Ectodermal cell (in vitro differentiated cells): ENCODE measurements around the gene PLBD2.

Experiments
- H3K27ac ChIP-seq: 2 replicates; pipeline ENCODE4 v1.7.0; 2013; ENCODE audit warnings: mild to moderate bottlenecking, low read depth, low read length; ENCODE audit not compliant: insufficient read depth, poor library complexity, severe bottlenecking
- H3K27me3 ChIP-seq: 2 replicates; pipeline ENCODE4 v1.7.0; 2013; ENCODE audit warnings: mild to moderate bottlenecking, low read length; ENCODE audit not compliant: insufficient read depth, control insufficient read depth, poor library complexity, severe bottlenecking
- H3K36me3 ChIP-seq: one replicate; pipeline ENCODE4 v1.7.0; 2013; ENCODE audit warnings: low read length; ENCODE audit not compliant: control insufficient read depth, insufficient read depth
- H3K4me1 ChIP-seq: one replicate; pipeline ENCODE4 v1.7.0; 2013; ENCODE audit warnings: low read length; ENCODE audit not compliant: control insufficient read depth, insufficient read depth
- H3K4me3 ChIP-seq: 2 replicates; pipeline ENCODE4 v1.7.0; 2013; ENCODE audit warnings: low read depth, low read length, control low read depth; ENCODE audit not compliant: insufficient read depth
- H3K9me3 ChIP-seq: 2 replicates; pipeline ENCODE4 v1.7.0; 2013; ENCODE audit warnings: mild to moderate bottlenecking, low read length, moderate library complexity; ENCODE audit not compliant: control insufficient read depth
- WGBS, 2 experiments: methylation state at CpG; one replicate each; pipeline ENCODE4 v1.1.7; 2013; ENCODE audit warnings: missing lambda C conversion rate in 2 of 2; 5-methylcytosine and 5-hydroxymethylcytosine counted together

The PLBD2 gene

DNA sequence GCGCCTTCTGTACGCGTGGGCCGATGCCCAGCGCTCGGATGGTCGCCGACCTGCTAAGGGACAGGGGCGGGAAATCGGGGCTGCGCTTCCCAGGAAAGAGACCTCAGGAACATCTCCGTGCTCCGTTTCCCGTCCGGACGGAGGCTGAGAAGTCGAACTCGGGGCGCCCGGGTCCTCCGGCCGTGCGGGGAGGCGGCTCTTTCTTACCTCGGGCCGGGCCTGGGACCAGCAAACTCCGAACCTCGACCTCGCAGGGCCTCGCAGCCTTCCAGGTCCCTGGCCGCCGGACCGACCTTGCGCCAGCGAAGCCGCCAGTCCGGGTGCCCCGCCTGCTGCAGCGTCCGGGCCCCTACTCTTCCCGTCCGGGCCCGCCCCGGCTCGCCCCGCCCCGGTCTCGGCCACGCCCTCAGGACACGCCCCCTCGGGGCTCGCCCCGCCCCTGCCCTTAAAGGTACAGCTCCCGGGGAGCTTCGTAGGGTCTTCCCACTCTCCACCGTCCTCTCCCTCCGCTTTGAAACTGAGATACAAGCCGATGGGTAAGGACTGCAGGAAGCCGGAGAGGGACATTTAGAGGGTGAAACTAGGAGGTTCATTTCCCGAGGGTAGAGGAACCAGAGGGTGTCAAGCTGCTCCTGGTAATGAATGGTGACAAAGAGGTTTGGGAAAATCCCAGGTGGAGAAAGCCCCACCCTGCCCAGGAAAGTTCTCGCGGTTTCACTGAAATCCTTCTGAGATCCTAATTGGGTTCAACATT, 23.4 kb upstream of the PLBD2 start, which contains the start of gene SLC8B1:
TSS of gene SLC8B1 (minus strand) at position 324 of the 754 bp plus-strand sequence. CDS start 2,231 bp downstream, outside the sequence.
- peaks cover 26% of the 10 kb centered on the region for H3K27me3 ChIP-seq
- H3K36me3 ChIP-seq: no peaks in the 10 kb centered on the region
- no peaks in the 10 kb centered on the region for H3K4me1 ChIP-seq
- H3K9me3 ChIP-seq: no peaks in the 10 kb centered on the region
- H3K4me3 ChIP-seq: peak within 1 kb of the TSS; percentile 48
- no peak within 1 kb of the TSS for H3K27ac ChIP-seq
- 2% methylated on average over 62 of the region's 62 CpGs for WGBS, 2 experiments

- H3K4me1 ChIP-seq: no peaks in the 10 kb centered on the region
- H3K27ac ChIP-seq: no peak overlapping the region
- 92 to 99% methylated on average over 5 of the region's 5 CpGs for WGBS, 2 experiments
- H3K36me3 ChIP-seq: no peaks in the 10 kb centered on the region
- H3K4me3 ChIP-seq: no peak overlapping the region
- H3K9me3 ChIP-seq: no peaks in the 10 kb centered on the region
- peaks cover 12% of the 10 kb centered on the region for H3K27me3 ChIP-seq
Observed at GRCh38 chr12:113339540-113339939, 18.8 kb upstream of the PLBD2 start.

DNA sequence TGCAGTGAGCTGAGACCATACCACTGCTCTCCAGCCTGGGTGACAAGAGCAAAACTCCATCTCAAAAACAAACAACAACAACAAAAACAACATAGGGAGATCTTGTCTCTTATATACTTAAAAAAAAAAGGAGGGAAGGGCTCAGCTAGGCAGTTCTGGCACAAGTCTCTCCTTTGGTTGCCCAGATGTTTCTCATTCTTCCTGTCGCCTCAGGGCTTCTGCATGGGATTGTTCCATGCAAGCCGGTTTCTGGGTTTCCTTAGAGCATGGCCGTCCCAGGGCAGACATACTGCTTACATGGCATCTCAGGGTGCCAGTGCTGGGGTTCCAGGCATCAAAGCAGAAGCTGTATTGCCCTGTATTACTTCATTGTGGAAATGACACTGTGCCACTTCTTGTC, 18.3 kb upstream of the PLBD2 start:
- Histone ChIP-seq H3K4me1 (no peaks in the 10 kb centered on the region), H3K36me3 (no peaks in the 10 kb centered on the region), H3K9me3 (no peaks in the 10 kb centered on the region), H3K27me3 (peaks cover 8% of the 10 kb centered on the region), H3K4me3 (no peak overlapping the region), H3K27ac (no peak overlapping the region)
- 91 to 92% methylated on average over 3 of the region's 3 CpGs for WGBS, 2 experiments

DNA sequence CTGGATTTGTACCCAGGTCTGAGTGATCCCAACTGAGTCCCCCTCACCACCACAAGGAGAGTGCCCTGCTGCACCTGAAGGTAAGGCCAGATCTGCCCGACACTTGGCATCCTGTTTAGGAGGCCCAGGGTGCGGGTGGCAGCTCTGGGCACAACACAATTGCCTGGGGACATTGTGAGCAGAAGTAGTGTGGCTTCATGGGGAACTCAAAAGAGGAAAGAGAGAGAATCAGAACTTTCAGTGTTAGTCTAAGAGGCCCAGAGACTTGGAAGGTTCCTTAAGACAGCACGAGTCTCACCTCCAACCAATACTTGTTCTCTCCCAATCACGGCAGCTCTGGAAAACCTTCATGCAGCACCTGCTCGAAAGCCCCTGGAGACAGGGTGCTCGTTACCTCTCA, 16.9 kb upstream of the PLBD2 start:
- H3K4me1 ChIP-seq: no peaks in the 10 kb centered on the region
- no peak overlapping the region for H3K27ac ChIP-seq
- no peak overlapping the region for H3K4me3 ChIP-seq
- WGBS, 2 experiments: 89 to 93% methylated on average over 6 of the region's 6 CpGs
- H3K27me3 ChIP-seq: no peaks in the 10 kb centered on the region
- no peaks in the 10 kb centered on the region for H3K36me3 ChIP-seq
- no peaks in the 10 kb centered on the region for H3K9me3 ChIP-seq

DNA sequence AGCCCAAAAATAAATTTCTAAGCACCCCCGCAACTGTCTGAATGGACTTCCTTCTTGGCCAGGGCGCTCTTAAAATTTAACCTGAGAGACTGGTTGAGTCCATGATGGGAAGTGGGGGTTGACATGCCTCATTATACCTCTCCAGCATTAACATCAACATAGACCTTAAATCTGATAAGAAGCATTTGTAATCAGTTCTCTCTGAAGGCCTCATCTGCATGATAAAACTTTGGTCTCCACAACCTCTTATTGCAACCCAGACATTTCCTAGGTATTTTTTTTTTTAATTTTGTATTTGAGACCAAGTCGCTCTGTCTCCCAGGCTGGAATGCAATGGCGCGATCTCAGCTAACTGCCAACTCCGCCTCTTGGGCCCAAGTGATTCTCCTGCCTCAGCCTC, 13.1 kb upstream of the PLBD2 start:
- WGBS, 2 experiments: 92 to 93% methylated on average over 6 of the region's 6 CpGs

GRCh38 chr12:113346353-113346752, 12.0 kb upstream of the PLBD2 start:
- H3K4me3 ChIP-seq: no peak overlapping the region
- H3K27ac ChIP-seq: no peak overlapping the region
- peaks cover 3% of the 10 kb centered on the region for H3K4me1 ChIP-seq
- whole genome bisulfite sequencing, 2 experiments: 93 to 95% methylated on average over 5 of the region's 5 CpGs
- no peaks in the 10 kb centered on the region for H3K27me3 ChIP-seq
- H3K9me3 ChIP-seq: no peaks in the 10 kb centered on the region
- no peaks in the 10 kb centered on the region for H3K36me3 ChIP-seq

More for the DNA sequence above, 13.1 kb upstream of the PLBD2 start:
- H3K27ac ChIP-seq: no peak overlapping the region
- H3K27me3 ChIP-seq: no peaks in the 10 kb centered on the region
- H3K9me3 ChIP-seq: no peaks in the 10 kb centered on the region
- no peaks in the 10 kb centered on the region for H3K36me3 ChIP-seq
- H3K4me1 ChIP-seq: peaks cover 3% of the 10 kb centered on the region
- no peak overlapping the region for H3K4me3 ChIP-seq

- H3K27ac ChIP-seq: no peak overlapping the region
- H3K27me3 ChIP-seq: no peaks in the 10 kb centered on the region
- H3K4me3 ChIP-seq: no peak overlapping the region
- no peaks in the 10 kb centered on the region for H3K9me3 ChIP-seq
- H3K36me3 ChIP-seq: no peaks in the 10 kb centered on the region
- 92 to 94% methylated on average over 3 of the region's 3 CpGs for WGBS, 2 experiments
- peaks cover 3% of the 10 kb centered on the region for H3K4me1 ChIP-seq
Observed at GRCh38 chr12:113347107-113347506, 11.3 kb upstream of the PLBD2 start.

- Histone ChIP-seq H3K27ac (no peak overlapping the region), H3K9me3 (no peaks in the 10 kb centered on the region), H3K4me3 (no peak overlapping the region), H3K4me1 (peaks cover 3% of the 10 kb centered on the region), H3K27me3 (no peaks in the 10 kb centered on the region), H3K36me3 (no peaks in the 10 kb centered on the region)
- 100% methylated on average over 1 of the region's 2 CpGs; no CpG with 5 or more reads in 1 of the 2 experiments for WGBS, 2 experiments
Observed at GRCh38 chr12:113347892-113348291, 10.5 kb upstream of the PLBD2 start.

- no peaks in the 10 kb centered on the region for H3K9me3 ChIP-seq
- WGBS, 2 experiments: 82% methylated on average over 19 of the region's 19 CpGs
- no peaks in the 10 kb centered on the region for H3K27me3 ChIP-seq
- peaks cover 3% of the 10 kb centered on the region for H3K4me1 ChIP-seq
- H3K4me3 ChIP-seq: no peak overlapping the region
- no peak overlapping the region for H3K27ac ChIP-seq
- no peaks in the 10 kb centered on the region for H3K36me3 ChIP-seq
Observed at GRCh38 chr12:113348849-113349536, 9.4 kb upstream of the PLBD2 start.

- no peaks in the 10 kb centered on the region for H3K9me3 ChIP-seq
- peaks cover 3% of the 10 kb centered on the region for H3K4me1 ChIP-seq
- no peak overlapping the region for H3K4me3 ChIP-seq
- no peaks in the 10 kb centered on the region for H3K27me3 ChIP-seq
- no peaks in the 10 kb centered on the region for H3K36me3 ChIP-seq
- no peak overlapping the region for H3K27ac ChIP-seq
Observed at GRCh38 chr12:113351089-113351488, 7.3 kb upstream of the PLBD2 start.
